ENCODE data around the gene ABCC8.

The ABCC8 gene

DNA sequence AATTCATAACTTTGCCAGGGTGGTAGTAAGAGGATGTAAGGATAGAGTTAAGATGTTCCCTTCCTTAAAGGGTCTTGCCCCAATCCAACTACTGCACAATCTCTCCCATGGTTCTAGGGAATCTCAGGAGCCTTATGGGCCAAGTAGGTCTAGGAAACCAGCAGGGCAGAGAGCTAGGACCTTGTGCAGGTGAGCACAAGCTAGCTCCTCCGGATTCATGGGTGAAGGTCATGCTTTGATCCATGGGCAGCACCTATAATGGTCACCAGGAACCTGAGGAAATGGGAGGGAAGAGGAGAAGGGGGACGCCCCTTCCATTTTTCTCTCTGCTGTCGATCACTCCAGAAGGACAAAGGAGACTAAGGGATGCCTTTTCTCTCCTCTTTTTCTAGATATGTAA is 105.0 kb downstream of the ABCC8 start (continued):
- TF ChIP-seq, protein P1, sequence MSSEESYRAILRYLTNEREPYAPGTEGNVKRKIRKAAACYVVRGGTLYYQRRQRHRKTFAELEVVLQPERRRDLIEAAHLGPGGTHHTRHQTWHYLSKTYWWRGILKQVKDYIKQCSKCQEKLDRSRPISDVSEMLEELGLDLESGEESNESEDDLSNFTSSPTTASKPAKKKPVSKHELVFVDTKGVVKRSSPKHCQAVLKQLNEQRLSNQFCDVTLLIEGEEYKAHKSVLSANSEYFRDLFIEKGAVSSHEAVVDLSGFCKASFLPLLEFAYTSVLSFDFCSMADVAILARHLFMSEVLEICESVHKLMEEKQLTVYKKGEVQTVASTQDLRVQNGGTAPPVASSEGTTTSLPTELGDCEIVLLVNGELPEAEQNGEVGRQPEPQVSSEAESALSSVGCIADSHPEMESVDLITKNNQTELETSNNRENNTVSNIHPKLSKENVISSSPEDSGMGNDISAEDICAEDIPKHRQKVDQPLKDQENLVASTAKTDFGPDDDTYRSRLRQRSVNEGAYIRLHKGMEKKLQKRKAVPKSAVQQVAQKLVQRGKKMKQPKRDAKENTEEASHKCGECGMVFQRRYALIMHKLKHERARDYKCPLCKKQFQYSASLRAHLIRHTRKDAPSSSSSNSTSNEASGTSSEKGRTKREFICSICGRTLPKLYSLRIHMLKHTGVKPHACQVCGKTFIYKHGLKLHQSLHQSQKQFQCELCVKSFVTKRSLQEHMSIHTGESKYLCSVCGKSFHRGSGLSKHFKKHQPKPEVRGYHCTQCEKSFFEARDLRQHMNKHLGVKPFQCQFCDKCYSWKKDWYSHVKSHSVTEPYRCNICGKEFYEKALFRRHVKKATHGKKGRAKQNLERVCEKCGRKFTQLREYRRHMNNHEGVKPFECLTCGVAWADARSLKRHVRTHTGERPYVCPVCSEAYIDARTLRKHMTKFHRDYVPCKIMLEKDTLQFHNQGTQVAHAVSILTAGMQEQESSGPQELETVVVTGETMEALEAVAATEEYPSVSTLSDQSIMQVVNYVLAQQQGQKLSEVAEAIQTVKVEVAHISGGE (tag by site-specific recombination; conservative IDR thresholded peaks at IDR 0.05; ENCODE audit: low read depth), result no peak
- no peak for TF ChIP-seq ZNF521 (tag by site-specific recombination; IDR thresholded peaks at IDR 0.05)
- no peak for TF ChIP-seq BCL11B (tag by site-specific recombination; IDR thresholded peaks at IDR 0.05; ENCODE audit: low read depth)
- no peak for TF ChIP-seq ZBTB49 (tag by site-specific recombination; IDR thresholded peaks at IDR 0.05; ENCODE audit: low read depth)
- TF ChIP-seq, protein P2, sequence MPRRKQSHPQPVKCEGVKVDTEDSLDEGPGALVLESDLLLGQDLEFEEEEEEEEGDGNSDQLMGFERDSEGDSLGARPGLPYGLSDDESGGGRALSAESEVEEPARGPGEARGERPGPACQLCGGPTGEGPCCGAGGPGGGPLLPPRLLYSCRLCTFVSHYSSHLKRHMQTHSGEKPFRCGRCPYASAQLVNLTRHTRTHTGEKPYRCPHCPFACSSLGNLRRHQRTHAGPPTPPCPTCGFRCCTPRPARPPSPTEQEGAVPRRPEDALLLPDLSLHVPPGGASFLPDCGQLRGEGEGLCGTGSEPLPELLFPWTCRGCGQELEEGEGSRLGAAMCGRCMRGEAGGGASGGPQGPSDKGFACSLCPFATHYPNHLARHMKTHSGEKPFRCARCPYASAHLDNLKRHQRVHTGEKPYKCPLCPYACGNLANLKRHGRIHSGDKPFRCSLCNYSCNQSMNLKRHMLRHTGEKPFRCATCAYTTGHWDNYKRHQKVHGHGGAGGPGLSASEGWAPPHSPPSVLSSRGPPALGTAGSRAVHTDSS (tag by site-specific recombination; IDR thresholded peaks at IDR 0.05), result no peak
- peak; percentile 98; the same call in 1 of the 2 replicates for TF ChIP-seq TRIM28 (IDR thresholded peaks at IDR 0.05; ENCODE audit: borderline replicate concordance, low read length)
- TF ChIP-seq ZNF473 (tag by site-specific recombination; IDR thresholded peaks at IDR 0.05), result no peak
- TF ChIP-seq ZSCAN23 (tag by site-specific recombination; IDR thresholded peaks at IDR 0.05), result no peak
- TF ChIP-seq ZNF791 (tag by site-specific recombination; IDR thresholded peaks at IDR 0.05), result no peak
- TF ChIP-seq ZNF416 (tag by site-specific recombination; IDR thresholded peaks at IDR 0.05), result no peak
- TF ChIP-seq ZNF19 (tag by site-specific recombination; IDR thresholded peaks at IDR 0.05; ENCODE audit: low read depth), result no peak
- TF ChIP-seq, protein P3, sequence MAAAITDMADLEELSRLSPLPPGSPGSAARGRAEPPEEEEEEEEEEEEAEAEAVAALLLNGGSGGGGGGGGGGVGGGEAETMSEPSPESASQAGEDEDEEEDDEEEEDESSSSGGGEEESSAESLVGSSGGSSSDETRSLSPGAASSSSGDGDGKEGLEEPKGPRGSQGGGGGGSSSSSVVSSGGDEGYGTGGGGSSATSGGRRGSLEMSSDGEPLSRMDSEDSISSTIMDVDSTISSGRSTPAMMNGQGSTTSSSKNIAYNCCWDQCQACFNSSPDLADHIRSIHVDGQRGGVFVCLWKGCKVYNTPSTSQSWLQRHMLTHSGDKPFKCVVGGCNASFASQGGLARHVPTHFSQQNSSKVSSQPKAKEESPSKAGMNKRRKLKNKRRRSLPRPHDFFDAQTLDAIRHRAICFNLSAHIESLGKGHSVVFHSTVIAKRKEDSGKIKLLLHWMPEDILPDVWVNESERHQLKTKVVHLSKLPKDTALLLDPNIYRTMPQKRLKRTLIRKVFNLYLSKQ (tag by site-specific recombination; IDR thresholded peaks at IDR 0.05; ENCODE audit: borderline replicate concordance), result no peak
- TF ChIP-seq RBAK (tag by site-specific recombination; IDR thresholded peaks at IDR 0.05), result no peak
- TF ChIP-seq BCL11A (tag by site-specific recombination; IDR thresholded peaks at IDR 0.05; ENCODE audit: low read depth), result no peak

GRCh38 chr11:17369684-17370243 is 106.9 kb downstream of the ABCC8 start:
- peaks cover 0 to 91% of the 10 kb centered on the region in 2 experiments; a peak in 1 of 3 replicates for H3K36me3 ChIP-seq (ENCODE audit: control insufficient read depth in 2 of 2, insufficient read depth in 1 of 2, low read length in 2 of 2)
- ChIA-PET POLR2A (no interaction called here), CTCF (interaction anchor here (3.0 to 3.6 kb wide), 2 partner anchors 14 to 15 kb away, joined by 11 to 24 read pairs; no protein-coding TSS in a partner anchor)
- no peak overlapping the region for H3K27ac ChIP-seq (ENCODE audit: extremely low read depth, low read depth, low read length)
- no peak overlapping the region for H3K4me3 ChIP-seq (ENCODE audit: low read depth, low read length)
- TF ChIP-seq MEIS1 (CRISPR knock-in tag; IDR thresholded peaks at IDR 0.05; ENCODE audit: borderline replicate concordance) (no peak), SETDB1 (IDR thresholded peaks at IDR 0.05; ENCODE audit: insufficient read length, low read length) (peak; percentile 55), TSHZ1 (tag by site-specific recombination; IDR thresholded peaks at IDR 0.05; ENCODE audit: borderline replicate concordance) (no peak)
- H3K9me3 ChIP-seq (ENCODE audit: control insufficient read depth, insufficient read depth, low read depth, low read length), result no peaks in the 10 kb centered on the region
- H3K4me1 ChIP-seq (ENCODE audit: control insufficient read depth, insufficient read depth, low read length), result no peaks in the 10 kb centered on the region
